ENCODE results near the gene M6PR. TPM values are rescaled to one million over a fixed set of nuclear protein-coding genes. Genes with fewer than 3 reads are reported as not detected.

The M6PR gene
- total RNA-seq, 1 donor: 143 TPM

DNA sequence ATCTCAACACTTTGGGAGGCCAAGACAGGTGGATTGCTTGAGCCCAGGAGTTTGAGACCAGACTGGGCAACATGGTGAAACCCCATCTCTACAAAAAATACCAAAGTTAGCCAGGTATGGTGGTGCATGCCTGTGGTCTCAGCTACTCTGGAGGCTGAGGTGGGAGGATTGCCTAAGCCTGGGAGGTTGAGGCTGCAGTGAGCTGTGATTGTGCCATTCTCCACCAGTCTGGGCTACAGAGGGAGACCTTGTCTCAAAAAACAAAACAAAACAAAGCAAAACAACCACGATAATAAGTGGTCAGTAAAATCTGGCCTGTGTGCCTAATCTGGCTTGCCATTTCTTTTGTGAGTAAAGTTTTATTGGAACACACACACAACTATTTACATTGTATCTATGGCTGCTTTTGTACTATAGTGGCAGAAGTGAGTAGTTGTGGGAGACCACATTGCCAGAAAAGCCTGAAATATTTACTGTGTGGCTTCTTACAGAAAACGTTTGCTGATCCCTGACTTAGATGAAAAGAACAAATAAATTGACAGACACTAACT, 20.5 kb upstream of the M6PR start:
- Histone ChIP-seq H3K79me2 (ENCODE audit: insufficient read depth, low read length) (no peaks in the 10 kb centered on the region), H4K20me1 (ENCODE audit: insufficient read depth, low read length) (no peaks in the 10 kb centered on the region), H3K4me2 (ENCODE audit: insufficient read depth, low read length) (no peak overlapping the region), H3K27me3 (ENCODE audit: insufficient read depth, low read length) (no peaks in the 10 kb centered on the region), H3K36me3 (ENCODE audit: insufficient read depth, low read length) (no peaks in the 10 kb centered on the region), H2AFZ (ENCODE audit: low read length) (no peak overlapping the region), H3K4me1 (ENCODE audit: insufficient read depth, low read length) (no peaks in the 10 kb centered on the region), H3K9me3 (ENCODE audit: low read depth, low read length) (peaks cover 5% of the 10 kb centered on the region), H3K4me3 (ENCODE audit: insufficient read depth, low read length) (no peak overlapping the region), H3K27ac (ENCODE audit: low read depth, low read length) (no peak overlapping the region)
- DNase-seq (ENCODE audit: insufficient read length, low spot score, missing footprints): no peak
- TF ChIP-seq, protein P1, sequence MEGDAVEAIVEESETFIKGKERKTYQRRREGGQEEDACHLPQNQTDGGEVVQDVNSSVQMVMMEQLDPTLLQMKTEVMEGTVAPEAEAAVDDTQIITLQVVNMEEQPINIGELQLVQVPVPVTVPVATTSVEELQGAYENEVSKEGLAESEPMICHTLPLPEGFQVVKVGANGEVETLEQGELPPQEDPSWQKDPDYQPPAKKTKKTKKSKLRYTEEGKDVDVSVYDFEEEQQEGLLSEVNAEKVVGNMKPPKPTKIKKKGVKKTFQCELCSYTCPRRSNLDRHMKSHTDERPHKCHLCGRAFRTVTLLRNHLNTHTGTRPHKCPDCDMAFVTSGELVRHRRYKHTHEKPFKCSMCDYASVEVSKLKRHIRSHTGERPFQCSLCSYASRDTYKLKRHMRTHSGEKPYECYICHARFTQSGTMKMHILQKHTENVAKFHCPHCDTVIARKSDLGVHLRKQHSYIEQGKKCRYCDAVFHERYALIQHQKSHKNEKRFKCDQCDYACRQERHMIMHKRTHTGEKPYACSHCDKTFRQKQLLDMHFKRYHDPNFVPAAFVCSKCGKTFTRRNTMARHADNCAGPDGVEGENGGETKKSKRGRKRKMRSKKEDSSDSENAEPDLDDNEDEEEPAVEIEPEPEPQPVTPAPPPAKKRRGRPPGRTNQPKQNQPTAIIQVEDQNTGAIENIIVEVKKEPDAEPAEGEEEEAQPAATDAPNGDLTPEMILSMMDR (IDR thresholded peaks at IDR 0.05; ENCODE audit: extremely low read depth, low read depth, low read length): no peak

GRCh38 chr12:8968761-8969160, 19.3 kb upstream of the M6PR start:
- Histone ChIP-seq H3K4me3 (ENCODE audit: insufficient read depth, low read length) (no peak overlapping the region), H3K27me3 (ENCODE audit: insufficient read depth, low read length) (no peaks in the 10 kb centered on the region), H3K9me3 (ENCODE audit: low read depth, low read length) (peaks cover 5% of the 10 kb centered on the region), H2AFZ (ENCODE audit: low read length) (no peak overlapping the region), H4K20me1 (ENCODE audit: insufficient read depth, low read length) (no peaks in the 10 kb centered on the region), H3K4me2 (ENCODE audit: insufficient read depth, low read length) (no peak overlapping the region), H3K79me2 (ENCODE audit: insufficient read depth, low read length) (no peaks in the 10 kb centered on the region), H3K27ac (ENCODE audit: low read depth, low read length) (no peak overlapping the region), H3K4me1 (ENCODE audit: insufficient read depth, low read length) (no peaks in the 10 kb centered on the region), H3K36me3 (ENCODE audit: insufficient read depth, low read length) (no peaks in the 10 kb centered on the region)
- no peak for DNase-seq (ENCODE audit: insufficient read length, low spot score, missing footprints)
- TF ChIP-seq, protein P1 (IDR thresholded peaks at IDR 0.05; ENCODE audit: extremely low read depth, low read depth, low read length): no peak

DNA sequence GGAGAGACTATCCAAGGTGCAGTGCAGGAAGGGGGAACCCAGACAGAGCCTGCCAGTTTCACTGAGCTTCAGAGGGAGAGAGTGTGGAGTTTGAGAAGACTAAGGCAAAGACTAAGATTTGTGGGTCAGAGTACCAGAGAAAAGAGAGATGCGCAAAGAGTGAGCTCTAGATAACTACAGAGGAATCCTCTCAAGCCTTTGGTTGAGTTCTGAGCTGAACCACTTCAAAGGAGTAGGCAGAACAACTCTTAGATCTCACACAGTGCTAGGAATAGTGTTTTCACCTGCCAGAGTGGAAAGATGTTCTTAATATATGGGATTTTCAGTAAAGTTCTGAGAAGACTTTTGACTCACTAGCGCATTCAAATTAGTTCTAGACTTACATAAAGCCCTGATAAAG, 10.7 kb upstream of the M6PR start:
- no peak overlapping the region for H3K4me3 ChIP-seq (ENCODE audit: insufficient read depth, low read length)
- H2AFZ ChIP-seq (ENCODE audit: low read length): no peak overlapping the region
- no peak overlapping the region for H3K4me2 ChIP-seq (ENCODE audit: insufficient read depth, low read length)
- H3K4me1 ChIP-seq (ENCODE audit: insufficient read depth, low read length): no peaks in the 10 kb centered on the region
- H3K9me3 ChIP-seq (ENCODE audit: low read depth, low read length): no peaks in the 10 kb centered on the region
- H3K79me2 ChIP-seq (ENCODE audit: insufficient read depth, low read length): no peaks in the 10 kb centered on the region
- no peaks in the 10 kb centered on the region for H3K27me3 ChIP-seq (ENCODE audit: insufficient read depth, low read length)
- TF ChIP-seq, protein P1 (IDR thresholded peaks at IDR 0.05; ENCODE audit: extremely low read depth, low read depth, low read length): no peak
- no peak overlapping the region for H3K27ac ChIP-seq (ENCODE audit: low read depth, low read length)
- DNase-seq (ENCODE audit: insufficient read length, low spot score, missing footprints): no peak
- H4K20me1 ChIP-seq (ENCODE audit: insufficient read depth, low read length): no peaks in the 10 kb centered on the region
- no peaks in the 10 kb centered on the region for H3K36me3 ChIP-seq (ENCODE audit: insufficient read depth, low read length)

DNA sequence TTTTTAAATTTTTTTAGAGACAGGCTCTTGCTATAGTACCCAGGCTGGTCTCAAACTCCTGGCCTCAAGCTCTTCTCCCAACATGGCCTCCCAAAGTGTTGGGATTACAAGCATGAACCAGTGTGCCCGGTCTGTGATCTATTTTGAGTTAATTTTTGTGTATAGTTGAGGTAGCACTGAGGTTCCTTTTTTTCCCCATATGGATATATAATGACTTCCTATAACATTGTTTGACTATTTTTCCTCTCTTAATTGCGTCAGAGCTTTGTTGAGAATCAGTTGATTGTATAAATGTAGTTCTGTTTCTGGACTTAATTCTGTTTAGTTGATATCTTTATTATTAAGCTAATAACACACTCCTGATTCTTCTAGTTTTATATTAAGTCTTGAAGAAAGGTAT, 8.6 kb upstream of the M6PR start:
- Histone ChIP-seq H4K20me1 (ENCODE audit: insufficient read depth, low read length) (no peaks in the 10 kb centered on the region), H3K4me1 (ENCODE audit: insufficient read depth, low read length) (no peaks in the 10 kb centered on the region), H3K4me2 (ENCODE audit: insufficient read depth, low read length) (no peak overlapping the region), H3K27me3 (ENCODE audit: insufficient read depth, low read length) (no peaks in the 10 kb centered on the region), H3K36me3 (ENCODE audit: insufficient read depth, low read length) (no peaks in the 10 kb centered on the region), H2AFZ (ENCODE audit: low read length) (no peak overlapping the region), H3K27ac (ENCODE audit: low read depth, low read length) (no peak overlapping the region), H3K9me3 (ENCODE audit: low read depth, low read length) (no peaks in the 10 kb centered on the region), H3K79me2 (ENCODE audit: insufficient read depth, low read length) (no peaks in the 10 kb centered on the region), H3K4me3 (ENCODE audit: insufficient read depth, low read length) (no peak overlapping the region)
- no peak for DNase-seq (ENCODE audit: insufficient read length, low spot score, missing footprints)
- TF ChIP-seq, protein P1 (IDR thresholded peaks at IDR 0.05; ENCODE audit: extremely low read depth, low read depth, low read length): no peak

All from osteoblast (primary cell).